H9 (cell line): ENCODE results near the gene JAK1. TPM values are rescaled to one million over a fixed set of nuclear protein-coding genes. Genes with fewer than 3 reads are reported as not detected.

ENCODE experiments used
- DNase-seq: peaks from one replicate; pipeline ENCODE4 v3.0.0-alpha.2; 2017
- H2AFZ ChIP-seq: one replicate; pipeline ENCODE4 v1.6.1; 2013; ENCODE audit warnings: mild to moderate bottlenecking, low read length, control low read depth, moderate library complexity
- H2AK5ac ChIP-seq: 2 replicates; pipeline ENCODE4 v1.6.1; 2013; ENCODE audit warnings: low read length, control low read depth, mixed read lengths; ENCODE audit not compliant: insufficient read length
- H2BK120ac ChIP-seq: one replicate; pipeline ENCODE4 v1.6.1; 2013; ENCODE audit warnings: low read depth, mild to moderate bottlenecking, low read length, control low read depth, inconsistent platforms; ENCODE audit not compliant: poor library complexity, severe bottlenecking
- H2BK12ac ChIP-seq: 2 replicates; pipeline ENCODE4 v1.6.1; 2013; ENCODE audit warnings: low read length, control low read depth, mixed read lengths, low read depth; ENCODE audit not compliant: insufficient read length
- H2BK15ac ChIP-seq: 2 replicates; pipeline ENCODE4 v1.6.1; 2013; ENCODE audit warnings: low read depth, low read length, control low read depth
- H2BK20ac ChIP-seq: one replicate; pipeline ENCODE4 v1.6.1; 2013; ENCODE audit warnings: low read depth, mild to moderate bottlenecking, low read length, control low read depth, inconsistent platforms; ENCODE audit not compliant: poor library complexity, severe bottlenecking
- H2BK5ac ChIP-seq: 2 replicates; pipeline ENCODE4 v1.6.1; 2013; ENCODE audit warnings: low read length, control low read depth, mixed read lengths; ENCODE audit not compliant: insufficient read length
- H3K14ac ChIP-seq: 2 replicates; pipeline ENCODE4 v1.6.1; 2013; ENCODE audit warnings: low read length, control low read depth; ENCODE audit not compliant: insufficient read depth
- H3K18ac ChIP-seq: 2 replicates; pipeline ENCODE4 v1.6.1; 2013; ENCODE audit warnings: low read depth, mild to moderate bottlenecking, mixed read lengths, low read length, control low read depth; ENCODE audit not compliant: insufficient read length
- H3K23ac ChIP-seq: 2 replicates; pipeline ENCODE4 v1.6.1; 2013; ENCODE audit warnings: low read length, control low read depth, mixed read lengths, low read depth; ENCODE audit not compliant: insufficient read length
- H3K23me2 ChIP-seq: 2 replicates; pipeline ENCODE4 v1.6.1; 2013; ENCODE audit warnings: low read depth, mild to moderate bottlenecking, mixed read lengths, low read length, control low read depth; ENCODE audit not compliant: insufficient read length, poor library complexity, severe bottlenecking
- H3K27ac ChIP-seq: 2 replicates; pipeline ENCODE4 v1.5.1; 2013; ENCODE audit warnings: low read length, control low read depth, mixed read lengths, low read depth; ENCODE audit not compliant: insufficient read length
- H3K27me3 ChIP-seq: 2 replicates; pipeline ENCODE4 v1.6.1; 2013; ENCODE audit warnings: low read length, control low read depth, inconsistent platforms; ENCODE audit not compliant: insufficient read depth
- H3K4ac ChIP-seq: 2 replicates; pipeline ENCODE4 v1.6.1; 2013; ENCODE audit warnings: low read depth, mild to moderate bottlenecking, control low read depth, inconsistent platforms, low read length, moderate library complexity
- H3K4me1 ChIP-seq: 2 replicates; pipeline ENCODE4 v1.6.1; 2013; ENCODE audit warnings: low read length, control low read depth, inconsistent platforms; ENCODE audit not compliant: insufficient read depth
- H3K4me2 ChIP-seq: 2 replicates; pipeline ENCODE4 v1.6.1; 2013; ENCODE audit warnings: low read length, control low read depth, mixed read lengths; ENCODE audit not compliant: insufficient read length, insufficient read depth
- H3K56ac ChIP-seq: 2 replicates; pipeline ENCODE4 v1.6.1; 2013; ENCODE audit warnings: low read depth, mild to moderate bottlenecking, mixed read lengths, low read length, control low read depth; ENCODE audit not compliant: insufficient read length
- H3K79me1 ChIP-seq: 2 replicates; pipeline ENCODE4 v1.6.1; 2013; ENCODE audit warnings: low read depth, mild to moderate bottlenecking, moderate library complexity, low read length, control low read depth, inconsistent platforms; ENCODE audit not compliant: insufficient read depth, poor library complexity, severe bottlenecking
- H3K79me2 ChIP-seq: 2 replicates; pipeline ENCODE4 v1.6.1; 2013; ENCODE audit warnings: low read length, control low read depth, inconsistent platforms; ENCODE audit not compliant: insufficient read depth
- H3K9ac ChIP-seq: 2 replicates; pipeline ENCODE4 v1.6.1; 2013; ENCODE audit warnings: low read length, control low read depth, mixed read lengths; ENCODE audit not compliant: insufficient read length; ENCODE audit errors: extremely low read depth
- H3K9me3 ChIP-seq: one replicate; pipeline ENCODE4 v1.6.1; 2013; ENCODE audit warnings: low read depth, low read length, inconsistent platforms; ENCODE audit not compliant: control insufficient read depth
- H3T11ph ChIP-seq: one replicate; pipeline ENCODE4 v1.6.1; 2013; ENCODE audit warnings: mild to moderate bottlenecking, low read length, control low read depth, inconsistent platforms
- H4K20me1 ChIP-seq: one replicate; pipeline ENCODE4 v1.6.1; 2013; ENCODE audit not compliant: control insufficient read depth, insufficient read length, insufficient read depth
- H4K5ac ChIP-seq: 2 replicates; pipeline ENCODE4 v1.6.1; 2013; ENCODE audit warnings: low read depth, mild to moderate bottlenecking, mixed read lengths, low read length, control low read depth; ENCODE audit not compliant: insufficient read length
- H4K8ac ChIP-seq: replicated peaks from 2 replicates; pipeline ENCODE4 v1.6.1; 2013; ENCODE audit warnings: low read length, control low read depth, mixed read lengths, low read depth; ENCODE audit not compliant: insufficient read length
- H4K91ac ChIP-seq: 2 replicates; pipeline ENCODE4 v1.6.1; 2013; ENCODE audit warnings: low read depth, mild to moderate bottlenecking, moderate library complexity, mixed read lengths, low read length, control low read depth; ENCODE audit not compliant: insufficient read length
- H3K27ac Mint-ChIP-seq, 3 experiments: 2 replicates in 2 of 3; 3 replicates in 1 of 3; pipeline ENCODE4 v1.8.0; 2020 to 2021; ENCODE audit warnings: mixed read lengths in 3 of 3, mild to moderate bottlenecking in 1 of 3, moderate library complexity in 1 of 3
- H3K27me3 Mint-ChIP-seq: 2 replicates; pipeline ENCODE4 v1.8.0; 2021; ENCODE audit warnings: low read depth, mild to moderate bottlenecking, moderate library complexity, mixed read lengths
- H3K36me3 Mint-ChIP-seq, 3 experiments: 2 replicates in 2 of 3; 3 replicates in 1 of 3; pipeline ENCODE4 v1.8.0; 2020 to 2021; ENCODE audit warnings: low read depth in 3 of 3, mixed read lengths in 3 of 3; ENCODE audit not compliant: insufficient read depth in 1 of 3
- H3K4me1 Mint-ChIP-seq, 2 experiments: 2 replicates each; pipeline ENCODE4 v1.8.0; 2020; ENCODE audit warnings: mixed read lengths in 2 of 2
- H3K4me3 Mint-ChIP-seq, 2 experiments: 2 replicates in 1 of 2; 3 replicates in 1 of 2; pipeline ENCODE4 v1.8.0; 2020 to 2021; ENCODE audit warnings: mild to moderate bottlenecking in 2 of 2, mixed read lengths in 2 of 2, moderate library complexity in 1 of 2
- H3K9me3 Mint-ChIP-seq, 2 experiments: 2 replicates in 1 of 2; 3 replicates in 1 of 2; pipeline ENCODE4 v1.8.0; 2020; ENCODE audit warnings: mild to moderate bottlenecking in 2 of 2, mixed read lengths in 2 of 2, moderate library complexity in 1 of 2
- CTCF ChIP-seq: fragments of 200-600 bp; sonication (generic); conservative IDR thresholded peaks from 3 replicates; pipeline ENCODE4 v1.8.0; 2021; ENCODE audit warnings: antibody characterized with exemption, mild to moderate bottlenecking
- WGBS: extraction: QIAGEN DNeasy Blood & Tissue Kit; methylation state at CpG from one replicate; pipeline ENCODE4 v1.1.7; 2013; ENCODE audit warnings: missing lambda C conversion rate, low lambda C conversion rate, mixed read lengths; ENCODE audit not compliant: insufficient read length; ENCODE audit errors: extremely low coverage; 5-methylcytosine and 5-hydroxymethylcytosine counted together
- total RNA-seq: library from RNA; stranded (reverse); gene quantifications from 2 replicates; pipeline ENCODE4 v1.2.1, GENCODE V29; 2021

JAK1 gene
- total RNA-seq, 1 experiment from 2014 or later: 12.8 TPM

DNA sequence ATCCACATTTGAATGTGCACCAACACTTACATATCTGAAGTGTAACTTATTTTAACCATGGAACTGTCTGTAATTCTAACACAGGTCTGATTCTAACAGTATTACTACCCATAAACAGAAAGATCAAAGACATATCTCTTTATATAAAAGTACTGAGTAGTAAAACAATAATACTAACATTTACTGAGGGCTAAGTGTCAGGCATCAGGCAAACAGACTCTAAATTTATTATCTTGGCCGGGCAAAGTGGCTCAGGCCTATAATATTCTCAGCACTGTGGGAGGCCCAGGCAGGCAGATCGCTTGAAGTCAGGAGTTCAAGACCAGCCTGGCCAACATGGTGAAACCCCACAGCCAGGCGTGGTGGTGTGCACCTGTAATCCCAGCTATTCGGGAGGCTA, 85.9 kb downstream of the JAK1 start:
- no peaks in the 10 kb centered on the region for H3K27me3 ChIP-seq
- H3K9me3 Mint-ChIP-seq: no peaks in the 10 kb centered on the region

More for the DNA sequence above, 85.9 kb downstream of the JAK1 start:
- Histone ChIP-seq H3K79me1 (no peaks in the 10 kb centered on the region), H3K14ac (no peak overlapping the region), H3K23me2 (no peaks in the 10 kb centered on the region), H4K91ac (no peak overlapping the region), H4K5ac (no peak overlapping the region), H2BK15ac (no peak overlapping the region), H2BK12ac (no peak overlapping the region), H2AFZ (no peak overlapping the region), H3K18ac (no peak overlapping the region), H3K79me2 (no peaks in the 10 kb centered on the region), H3K23ac (no peak overlapping the region), H2BK120ac (no peak overlapping the region), H3T11ph (no peak overlapping the region), H3K4me2 (no peak overlapping the region), H4K20me1 (no peaks in the 10 kb centered on the region), H3K27ac (no peak overlapping the region), H3K4me1 (no peaks in the 10 kb centered on the region), H2AK5ac (no peak overlapping the region), H4K8ac (no peak overlapping the region), H2BK20ac (no peak overlapping the region), H3K4ac (no peak overlapping the region), H3K9ac (no peak overlapping the region), H3K56ac (no peak overlapping the region), H2BK5ac (no peak overlapping the region), H3K9me3 (no peaks in the 10 kb centered on the region)
- WGBS: no CpG with 5 or more reads among the region's 4 CpGs
- Mint-ChIP-seq H3K36me3 (0 out of 7 replicates have a peak, but pooled peaks cover 0 to 3% (median 0%) of the 10 kb centered on the region in 3 experiments), H3K27ac (no peak overlapping the region), H3K27me3 (no peaks in the 10 kb centered on the region), H3K4me1 (peaks cover 22 to 27% of the 10 kb centered on the region in 2 experiments), H3K4me3 (no peak overlapping the region)
- TF ChIP-seq CTCF: no peak
- DNase-seq: no peak
